Measurements from ENCODE around the gene ONECUT2. TPM values are rescaled to one million over a fixed set of nuclear protein-coding genes. Genes with fewer than 3 reads are reported as not detected.

ONECUT2 gene
- total and polyA plus RNA-seq, 2 donors from 2014 or later: 0.02 to 0.22 TPM

DNA sequence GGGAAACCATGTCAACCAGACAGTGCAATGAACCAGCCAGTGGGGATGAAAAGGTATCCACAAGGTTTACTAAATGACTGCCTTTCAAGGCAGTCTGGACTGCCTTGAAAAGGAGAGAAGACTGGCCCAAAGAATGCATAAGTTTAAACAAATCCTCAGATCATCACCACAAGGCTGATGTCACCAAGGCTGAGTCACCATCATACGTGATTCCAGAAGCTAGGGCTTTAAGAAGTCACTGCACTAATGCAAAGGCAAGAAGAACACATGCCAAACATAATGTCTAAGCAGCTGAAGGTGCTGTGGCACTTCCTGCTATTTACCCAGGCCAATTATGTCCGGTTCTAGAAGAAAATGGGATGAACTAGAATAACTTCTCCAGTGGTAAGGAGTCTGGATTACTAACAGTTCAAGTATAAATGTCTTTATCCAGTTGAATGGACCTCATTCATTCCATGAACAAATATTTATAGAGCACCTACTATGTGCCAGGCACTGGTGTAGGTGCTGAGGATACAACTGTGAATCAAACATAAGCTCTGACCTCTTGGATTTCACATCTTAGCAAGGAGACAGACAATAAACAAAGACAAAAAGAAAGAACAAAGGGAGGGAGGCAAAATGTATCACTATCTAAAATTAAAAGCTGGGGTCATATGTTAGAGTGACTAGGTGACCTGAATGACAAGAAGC, 37.6 kb upstream of the ONECUT2 start:
- TF ChIP-seq CTCF (IDR thresholded peaks at IDR 0.05; ENCODE audit: borderline replicate concordance, extremely low read depth, insufficient read depth): no peak
- no peak overlapping the region for H3K4me3 ChIP-seq (ENCODE audit: low read length in 3 of 3)
- H3K27ac ChIP-seq (ENCODE audit: low read depth in 2 of 2, low read length in 2 of 2): no peak overlapping the region
- intact Hi-C loops (cut with DNase I): no loop called here
- no peaks in the 10 kb centered on the region for H3K36me3 ChIP-seq (ENCODE audit: control insufficient read depth in 2 of 3, insufficient read depth in 3 of 3, low read length in 3 of 3)
- no peaks in the 10 kb centered on the region for H3K4me1 ChIP-seq (ENCODE audit: control insufficient read depth in 2 of 3, insufficient read depth in 2 of 3, low read depth in 1 of 3, low read length in 3 of 3)
- H3K9me3 ChIP-seq (ENCODE audit: control insufficient read depth in 2 of 3, insufficient read depth in 1 of 3, low read length in 3 of 3): no peaks in the 10 kb centered on the region
- DNase-seq (no peak), FAIRE-seq (no peak)
- H3K27me3 ChIP-seq (ENCODE audit: control insufficient read depth, insufficient read depth, low read length): no peaks in the 10 kb centered on the region
- no peak overlapping the region for H3K9ac ChIP-seq (ENCODE audit: low read length in 3 of 3)

GRCh38 chr18:57404345-57404744, 30.8 kb upstream of the ONECUT2 start:
- FAIRE-seq (no peak), DNase-seq (no peak)
- Histone ChIP-seq H3K4me1 (ENCODE audit: control insufficient read depth in 2 of 3, insufficient read depth in 2 of 3, low read depth in 1 of 3, low read length in 3 of 3) (no peaks in the 10 kb centered on the region), H3K4me3 (ENCODE audit: low read length in 3 of 3) (no peak overlapping the region), H3K9me3 (ENCODE audit: control insufficient read depth in 2 of 3, insufficient read depth in 1 of 3, low read length in 3 of 3) (no peaks in the 10 kb centered on the region), H3K36me3 (ENCODE audit: control insufficient read depth in 2 of 3, insufficient read depth in 3 of 3, low read length in 3 of 3) (no peaks in the 10 kb centered on the region), H3K9ac (ENCODE audit: low read length in 3 of 3) (no peak overlapping the region), H3K27ac (ENCODE audit: low read depth in 2 of 2, low read length in 2 of 2) (no peak overlapping the region), H3K27me3 (ENCODE audit: control insufficient read depth, insufficient read depth, low read length) (no peaks in the 10 kb centered on the region)
- TF ChIP-seq CTCF (IDR thresholded peaks at IDR 0.05; ENCODE audit: borderline replicate concordance, extremely low read depth, insufficient read depth): no peak
- intact Hi-C loops (cut with DNase I): no loop called here

GRCh38 chr18:57409650-57410049, 25.5 kb upstream of the ONECUT2 start:
- DNase-seq: no peak
- Histone ChIP-seq H3K4me1 (ENCODE audit: control insufficient read depth in 2 of 3, insufficient read depth in 2 of 3, low read depth in 1 of 3, low read length in 3 of 3) (no peaks in the 10 kb centered on the region), H3K4me3 (ENCODE audit: low read length in 3 of 3) (no peak overlapping the region), H3K9ac (ENCODE audit: low read length in 3 of 3) (no peak overlapping the region), H3K27ac (ENCODE audit: low read depth in 2 of 2, low read length in 2 of 2) (no peak overlapping the region), H3K27me3 (ENCODE audit: control insufficient read depth, insufficient read depth, low read length) (no peaks in the 10 kb centered on the region), H3K9me3 (ENCODE audit: control insufficient read depth in 2 of 3, insufficient read depth in 1 of 3, low read length in 3 of 3) (no peaks in the 10 kb centered on the region), H3K36me3 (ENCODE audit: control insufficient read depth in 2 of 3, insufficient read depth in 3 of 3, low read length in 3 of 3) (no peaks in the 10 kb centered on the region)
- intact Hi-C loops (cut with DNase I): no loop called here
- no peak for TF ChIP-seq CTCF (IDR thresholded peaks at IDR 0.05; ENCODE audit: borderline replicate concordance, extremely low read depth, insufficient read depth)
- no peak for FAIRE-seq

DNA sequence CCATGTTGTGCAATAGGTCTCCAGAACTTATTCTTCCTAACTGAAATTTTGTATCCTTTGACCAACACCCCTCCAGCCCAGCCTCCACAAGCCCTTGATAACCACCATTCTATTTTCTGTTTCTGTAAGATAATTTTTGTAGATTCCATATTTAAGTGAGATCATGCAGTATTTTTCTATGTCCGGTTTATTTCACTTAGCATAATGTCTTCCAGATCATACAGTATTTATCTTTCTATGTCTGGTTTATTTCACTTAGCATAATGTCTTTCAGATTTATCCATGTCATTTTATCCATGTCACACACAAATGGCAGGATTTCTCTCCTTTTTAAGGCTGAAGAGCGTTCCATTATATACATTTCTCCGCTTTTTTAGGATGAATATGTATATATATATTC, 24.4 kb upstream of the ONECUT2 start:
- H3K9ac ChIP-seq (ENCODE audit: low read length in 3 of 3): no peak overlapping the region
- FAIRE-seq (no peak), DNase-seq (no peak)
- no peak for TF ChIP-seq CTCF (IDR thresholded peaks at IDR 0.05; ENCODE audit: borderline replicate concordance, extremely low read depth, insufficient read depth)
- H3K4me3 ChIP-seq (ENCODE audit: low read length in 3 of 3): no peak overlapping the region
- no peak overlapping the region for H3K27ac ChIP-seq (ENCODE audit: low read depth in 2 of 2, low read length in 2 of 2)
- no peaks in the 10 kb centered on the region for H3K9me3 ChIP-seq (ENCODE audit: control insufficient read depth in 2 of 3, insufficient read depth in 1 of 3, low read length in 3 of 3)
- no peaks in the 10 kb centered on the region for H3K27me3 ChIP-seq (ENCODE audit: control insufficient read depth, insufficient read depth, low read length)
- H3K36me3 ChIP-seq (ENCODE audit: control insufficient read depth in 2 of 3, insufficient read depth in 3 of 3, low read length in 3 of 3): no peaks in the 10 kb centered on the region
- no peaks in the 10 kb centered on the region for H3K4me1 ChIP-seq (ENCODE audit: control insufficient read depth in 2 of 3, insufficient read depth in 2 of 3, low read depth in 1 of 3, low read length in 3 of 3)
- intact Hi-C loops (cut with DNase I): no loop called here
